ENCODE results near the gene BAZ2B.

Gene BAZ2B

DNA sequence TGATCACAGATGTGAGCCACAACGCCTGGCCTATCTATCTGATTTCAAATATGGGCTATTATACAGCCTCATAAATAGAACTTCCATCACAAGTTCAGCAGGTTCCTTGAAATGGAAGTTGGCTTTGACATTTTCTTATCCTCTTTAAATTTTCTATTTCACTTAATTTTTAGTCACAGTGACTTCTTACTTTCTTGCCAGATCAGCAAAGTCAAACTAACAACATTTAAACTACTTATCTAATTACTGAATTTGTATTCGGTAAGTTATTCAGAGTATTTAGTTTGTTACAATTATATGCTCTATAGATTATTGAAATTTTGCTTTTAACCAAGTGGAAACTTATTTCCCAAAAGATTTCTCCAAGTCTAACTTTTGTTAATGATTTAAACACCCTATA is 108.2 kb downstream of the BAZ2B start:
- Histone ChIP-seq H3K4me2 (ENCODE audit: low read depth, low read length, poor library complexity, severe bottlenecking) (no peak overlapping the region), H3K4me3 (ENCODE audit: insufficient read depth, low read length, poor library complexity, severe bottlenecking) (no peak overlapping the region), H3K9ac (ENCODE audit: low read length) (no peak overlapping the region), H3K9me2 (replicated peaks; ENCODE audit: insufficient read depth, low read length) (no peaks in the 10 kb centered on the region), H3K36me3 (ENCODE audit: low read length) (no peaks in the 10 kb centered on the region), H3K9me3 (ENCODE audit: insufficient read depth, low read length) (no peaks in the 10 kb centered on the region), H3K27me3 (ENCODE audit: low read length) (no peaks in the 10 kb centered on the region), H4K20me1 (ENCODE audit: low read depth, low read length) (no peaks in the 10 kb centered on the region), H2AFZ (ENCODE audit: low read depth, low read length, severe bottlenecking) (no peak overlapping the region), H3K79me2 (ENCODE audit: insufficient read depth, low read length) (no peaks in the 10 kb centered on the region), H3F3A (ENCODE audit: insufficient read depth) (no peaks in the 10 kb centered on the region), H3K27ac (ENCODE audit: low read depth, low read length) (no peak overlapping the region)
- no peak for TF ChIP-seq EZH2phosphoT487 (conservative IDR thresholded peaks at IDR 0.05; ENCODE audit: low read length)
- TF ChIP-seq, protein P1, sequence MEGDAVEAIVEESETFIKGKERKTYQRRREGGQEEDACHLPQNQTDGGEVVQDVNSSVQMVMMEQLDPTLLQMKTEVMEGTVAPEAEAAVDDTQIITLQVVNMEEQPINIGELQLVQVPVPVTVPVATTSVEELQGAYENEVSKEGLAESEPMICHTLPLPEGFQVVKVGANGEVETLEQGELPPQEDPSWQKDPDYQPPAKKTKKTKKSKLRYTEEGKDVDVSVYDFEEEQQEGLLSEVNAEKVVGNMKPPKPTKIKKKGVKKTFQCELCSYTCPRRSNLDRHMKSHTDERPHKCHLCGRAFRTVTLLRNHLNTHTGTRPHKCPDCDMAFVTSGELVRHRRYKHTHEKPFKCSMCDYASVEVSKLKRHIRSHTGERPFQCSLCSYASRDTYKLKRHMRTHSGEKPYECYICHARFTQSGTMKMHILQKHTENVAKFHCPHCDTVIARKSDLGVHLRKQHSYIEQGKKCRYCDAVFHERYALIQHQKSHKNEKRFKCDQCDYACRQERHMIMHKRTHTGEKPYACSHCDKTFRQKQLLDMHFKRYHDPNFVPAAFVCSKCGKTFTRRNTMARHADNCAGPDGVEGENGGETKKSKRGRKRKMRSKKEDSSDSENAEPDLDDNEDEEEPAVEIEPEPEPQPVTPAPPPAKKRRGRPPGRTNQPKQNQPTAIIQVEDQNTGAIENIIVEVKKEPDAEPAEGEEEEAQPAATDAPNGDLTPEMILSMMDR (IDR thresholded peaks at IDR 0.05; ENCODE audit: insufficient read depth, low read length, poor library complexity, severe bottlenecking): no peak

DNA sequence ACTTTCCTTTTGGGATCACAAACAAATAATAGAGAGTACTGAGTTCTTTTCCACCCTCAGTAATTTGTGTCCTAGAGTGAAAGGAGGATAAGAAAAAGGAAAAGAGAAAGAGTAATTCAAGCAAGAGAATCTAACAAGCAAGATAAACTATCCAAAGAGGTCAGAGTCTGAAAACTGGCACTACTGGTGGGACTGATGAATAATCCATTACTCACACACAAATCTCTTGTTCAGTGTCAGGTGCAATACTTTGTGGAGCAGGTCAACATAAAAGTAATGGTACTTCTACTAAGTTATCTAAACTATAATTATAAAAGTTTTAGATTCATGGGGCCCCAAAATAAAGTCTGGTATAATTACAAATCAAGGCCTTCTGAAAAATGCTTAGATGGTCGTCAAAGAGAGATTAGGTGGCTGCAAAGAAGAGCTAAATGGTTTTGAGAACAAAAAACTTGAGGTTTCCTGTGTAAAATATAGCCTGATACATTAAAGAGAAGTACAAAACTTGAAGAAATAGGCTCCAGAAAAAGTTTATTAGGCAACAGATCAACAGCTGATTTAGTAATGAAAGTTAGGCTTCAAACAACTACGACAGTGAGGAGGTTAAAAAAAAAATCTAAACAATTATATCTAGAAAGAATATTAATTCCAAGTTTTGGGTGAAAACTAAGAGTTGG is 109.4 kb downstream of the BAZ2B start:
- Histone ChIP-seq H4K20me1 (ENCODE audit: low read depth, low read length) (no peaks in the 10 kb centered on the region), H3K4me3 (ENCODE audit: insufficient read depth, low read length, poor library complexity, severe bottlenecking) (no peak overlapping the region), H3K4me2 (ENCODE audit: low read depth, low read length, poor library complexity, severe bottlenecking) (no peak overlapping the region), H3K79me2 (ENCODE audit: insufficient read depth, low read length) (no peaks in the 10 kb centered on the region), H2AFZ (ENCODE audit: low read depth, low read length, severe bottlenecking) (no peak overlapping the region), H3K27me3 (ENCODE audit: low read length) (no peaks in the 10 kb centered on the region), H3F3A (ENCODE audit: insufficient read depth) (no peaks in the 10 kb centered on the region), H3K27ac (ENCODE audit: low read depth, low read length) (no peak overlapping the region), H3K9ac (ENCODE audit: low read length) (no peak overlapping the region), H3K9me3 (ENCODE audit: insufficient read depth, low read length) (no peaks in the 10 kb centered on the region), H3K9me2 (replicated peaks; ENCODE audit: insufficient read depth, low read length) (no peaks in the 10 kb centered on the region), H3K36me3 (ENCODE audit: low read length) (no peaks in the 10 kb centered on the region)
- TF ChIP-seq, protein P1 (IDR thresholded peaks at IDR 0.05; ENCODE audit: insufficient read depth, low read length, poor library complexity, severe bottlenecking): no peak
- no peak for TF ChIP-seq EZH2phosphoT487 (conservative IDR thresholded peaks at IDR 0.05; ENCODE audit: low read length)

DNA sequence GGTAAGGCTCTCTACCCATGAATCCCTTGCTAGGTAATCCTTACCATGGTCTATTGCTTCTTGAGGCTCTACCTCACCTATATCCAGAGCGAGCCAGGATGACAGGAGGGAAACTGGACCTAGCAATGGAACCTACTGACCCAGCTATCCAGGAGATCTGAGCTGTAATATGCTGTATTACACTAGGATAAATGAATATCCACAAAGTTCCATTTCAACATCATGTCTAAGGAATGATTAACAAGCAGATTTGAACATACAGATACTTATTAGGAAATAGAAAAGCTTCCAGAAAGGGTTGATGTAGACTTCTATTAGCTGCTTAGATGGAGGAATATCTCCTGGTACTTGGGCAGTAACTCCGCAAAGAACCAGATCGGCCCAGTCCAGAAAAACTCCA is 110.1 kb downstream of the BAZ2B start:
- Histone ChIP-seq H3F3A (ENCODE audit: insufficient read depth) (no peaks in the 10 kb centered on the region), H3K36me3 (ENCODE audit: low read length) (no peaks in the 10 kb centered on the region), H3K27ac (ENCODE audit: low read depth, low read length) (no peak overlapping the region), H3K9me3 (ENCODE audit: insufficient read depth, low read length) (no peaks in the 10 kb centered on the region), H3K4me3 (ENCODE audit: insufficient read depth, low read length, poor library complexity, severe bottlenecking) (no peak overlapping the region), H3K4me2 (ENCODE audit: low read depth, low read length, poor library complexity, severe bottlenecking) (no peak overlapping the region), H4K20me1 (ENCODE audit: low read depth, low read length) (no peaks in the 10 kb centered on the region), H2AFZ (ENCODE audit: low read depth, low read length, severe bottlenecking) (no peak overlapping the region), H3K9me2 (replicated peaks; ENCODE audit: insufficient read depth, low read length) (no peaks in the 10 kb centered on the region), H3K79me2 (ENCODE audit: insufficient read depth, low read length) (no peaks in the 10 kb centered on the region), H3K27me3 (ENCODE audit: low read length) (no peaks in the 10 kb centered on the region), H3K9ac (ENCODE audit: low read length) (no peak overlapping the region)
- TF ChIP-seq EZH2phosphoT487 (conservative IDR thresholded peaks at IDR 0.05; ENCODE audit: low read length): no peak
- TF ChIP-seq, protein P1 (IDR thresholded peaks at IDR 0.05; ENCODE audit: insufficient read depth, low read length, poor library complexity, severe bottlenecking): no peak

Data from SU-DHL-6 (cell line).